ENCODE data around the gene IP6K3. TPM values are rescaled to one million over a fixed set of nuclear protein-coding genes. Genes with fewer than 3 reads are reported as not detected.

Gene IP6K3
- polyA plus RNA-seq, 1 experiment: 0.75 TPM

GRCh38 chr6:33683051-33683571, 63.6 kb downstream of the IP6K3 start:
- ChIA-PET CTCF (interaction anchor here (0.9 to 1.1 kb wide), 2 partner anchors 93 to 97 kb away, joined by 3 read pairs; no protein-coding TSS in a partner anchor), POLR2A (no interaction called here)
- Histone ChIP-seq H3K27me3 (ENCODE audit: control insufficient read depth, insufficient read depth, low read length) (no peaks in the 10 kb centered on the region), H3K4me3 (ENCODE audit: low read depth, low read length) (no peak overlapping the region), H3K36me3 (ENCODE audit: control insufficient read depth, insufficient read depth, low read length) (peaks cover 58% of the 10 kb centered on the region)
- no peak for TF ChIP-seq CTCF (IDR thresholded peaks at IDR 0.05; ENCODE audit: insufficient read depth, low read depth, low read length)
- DNase-seq (ENCODE audit: low read depth): no peak

GRCh38 chr6:33682341-33682740, 64.4 kb downstream of the IP6K3 start:
- H3K27me3 ChIP-seq (ENCODE audit: control insufficient read depth, insufficient read depth, low read length): no peaks in the 10 kb centered on the region
- POLR2A ChIA-PET: no interaction called here
- H3K36me3 ChIP-seq (ENCODE audit: control insufficient read depth, insufficient read depth, low read length): peaks cover 61% of the 10 kb centered on the region
- no peak overlapping the region for H3K4me3 ChIP-seq (ENCODE audit: low read depth, low read length)
- TF ChIP-seq CTCF (IDR thresholded peaks at IDR 0.05; ENCODE audit: insufficient read depth, low read depth, low read length): no peak
- CTCF ChIA-PET: interaction anchor here (1.5 kb wide), 1 partner anchor 92 kb away, joined by 4 read pairs; no protein-coding TSS in a partner anchor
- no peak for DNase-seq (ENCODE audit: low read depth)

- DNase-seq (ENCODE audit: low read depth): no peak
- H3K36me3 ChIP-seq (ENCODE audit: control insufficient read depth, insufficient read depth, low read length): peaks cover 40% of the 10 kb centered on the region
- TF ChIP-seq CTCF (IDR thresholded peaks at IDR 0.05; ENCODE audit: insufficient read depth, low read depth, low read length): no peak
- ChIA-PET POLR2A (no interaction called here), CTCF (interaction anchor here (1.1 kb wide), 1 partner anchor 475 kb away, joined by 3 read pairs; no protein-coding TSS in a partner anchor)
- no peak overlapping the region for H3K4me3 ChIP-seq (ENCODE audit: low read depth, low read length)
- no peaks in the 10 kb centered on the region for H3K27me3 ChIP-seq (ENCODE audit: control insufficient read depth, insufficient read depth, low read length)
Observed at GRCh38 chr6:33679761-33680160, 66.9 kb downstream of the IP6K3 start.

GRCh38 chr6:33678932-33679490, 67.7 kb downstream of the IP6K3 start:
- no peak overlapping the region for H3K4me3 ChIP-seq (ENCODE audit: low read depth, low read length)
- ChIA-PET POLR2A (no interaction called here), CTCF (interaction anchor here (1.1 kb wide), 1 partner anchor 475 kb away, joined by 3 read pairs; no protein-coding TSS in a partner anchor)
- TF ChIP-seq CTCF (IDR thresholded peaks at IDR 0.05; ENCODE audit: insufficient read depth, low read depth, low read length): no peak
- H3K36me3 ChIP-seq (ENCODE audit: control insufficient read depth, insufficient read depth, low read length): peaks cover 35% of the 10 kb centered on the region
- no peak for DNase-seq (ENCODE audit: low read depth)
- no peaks in the 10 kb centered on the region for H3K27me3 ChIP-seq (ENCODE audit: control insufficient read depth, insufficient read depth, low read length)

- TF ChIP-seq CTCF (IDR thresholded peaks at IDR 0.05; ENCODE audit: insufficient read depth, low read depth, low read length): no peak
- no peak overlapping the region for H3K4me3 ChIP-seq (ENCODE audit: low read depth, low read length)
- ChIA-PET CTCF (interaction anchor here (1.0 kb wide), 1 partner anchor 23 kb away, joined by 3 read pairs; no protein-coding TSS in a partner anchor), POLR2A (no interaction called here)
- DNase-seq (ENCODE audit: low read depth): no peak
- H3K27me3 ChIP-seq (ENCODE audit: control insufficient read depth, insufficient read depth, low read length): no peaks in the 10 kb centered on the region
- H3K36me3 ChIP-seq (ENCODE audit: control insufficient read depth, insufficient read depth, low read length): peaks cover 32% of the 10 kb centered on the region
Observed at GRCh38 chr6:33678233-33678931, 68.3 kb downstream of the IP6K3 start.

Measured in BJ (cell line).